HG02571 (cell line): Measurements from ENCODE around the gene KDM7A.
"Not testable (repeated sequence)": the region's sequence is repeated elsewhere in the genome, so short reads cannot be mapped to it uniquely, and the experiment has no call there.

Source experiments
- ATAC-seq: cut with Tn5 transposase; IDR thresholded peaks from one replicate; pipeline ENCODE4 v1.9.1; 2021; ENCODE audit warnings: mild to moderate bottlenecking, moderate library complexity; ENCODE audit not compliant: unreplicated experiment

KDM7A gene

GRCh38 chr7:140176811-140177702, at the start of gene KDM7A:
KDM7A (minus strand) TSS chr7:140176983; CDS start chr7:140176937, 46 bp downstream.
- ATAC-seq: peak; percentile 57

DNA sequence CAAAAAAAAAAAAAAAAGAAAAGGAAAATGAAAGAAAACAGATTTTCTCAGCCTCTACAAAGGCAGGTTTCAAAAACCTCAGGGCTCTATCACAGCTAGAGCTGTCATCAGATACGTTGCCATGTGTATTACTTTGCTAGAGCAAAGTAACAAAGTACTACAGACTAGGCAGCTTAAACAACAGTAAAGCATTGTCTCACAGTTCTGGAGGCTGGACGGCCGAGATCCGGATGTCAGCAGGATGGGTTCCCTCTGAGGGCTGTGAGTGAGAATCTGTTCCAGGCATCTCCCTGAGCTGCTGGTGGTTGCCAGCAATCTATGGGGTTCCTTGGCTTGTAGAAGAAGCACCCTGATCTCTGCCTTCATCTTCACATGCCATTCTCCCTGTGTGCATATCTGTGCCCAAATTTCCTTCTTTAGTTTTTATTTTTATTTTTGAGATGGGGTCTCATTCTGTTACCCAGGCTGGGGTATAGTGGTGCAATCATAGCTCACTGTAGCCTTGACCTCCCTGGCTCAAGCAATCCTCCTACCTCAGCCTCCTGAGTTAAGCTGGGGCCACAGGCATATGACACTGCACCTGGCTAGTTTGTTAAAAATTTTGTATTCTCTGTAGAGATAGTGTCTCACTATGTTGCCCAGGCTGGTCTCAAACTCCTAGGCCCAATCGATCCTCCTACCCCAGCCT, 48.9 kb upstream of the KDM7A start:
- ATAC-seq: no peak

DNA sequence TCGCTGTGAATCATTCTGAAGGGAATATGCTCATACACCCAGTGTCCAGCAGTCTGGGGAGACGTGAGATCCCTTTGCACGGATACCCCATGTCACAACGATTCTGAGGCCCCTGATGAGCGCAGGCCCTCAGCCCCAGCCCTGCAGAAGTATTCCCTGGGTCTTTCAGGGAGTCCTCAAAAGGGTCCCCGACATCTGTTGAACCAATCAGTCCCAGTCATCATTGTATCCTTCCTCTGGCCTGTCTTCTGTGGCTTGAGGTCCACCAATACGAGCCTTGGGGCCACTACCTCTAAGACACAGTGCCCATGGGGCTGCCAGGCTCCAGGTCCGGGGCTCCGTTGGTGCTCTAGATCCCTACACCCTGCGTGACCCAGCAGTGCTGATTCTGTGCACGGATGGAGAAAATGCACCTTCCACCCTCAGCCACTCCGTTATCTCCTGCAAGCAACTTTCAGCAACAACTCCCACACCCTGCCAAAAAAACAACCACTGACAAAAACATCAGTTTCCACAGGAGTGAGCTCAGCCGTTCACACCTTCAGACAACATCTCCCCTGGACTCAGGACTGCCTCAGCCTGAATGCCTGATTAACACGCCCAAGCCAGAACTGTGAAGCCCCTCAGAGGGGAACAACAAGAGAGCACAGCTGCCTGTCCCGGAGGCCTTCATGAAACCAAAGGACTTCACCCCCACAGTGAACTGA, 46.9 kb upstream of the KDM7A start:
- ATAC-seq: no peak

DNA sequence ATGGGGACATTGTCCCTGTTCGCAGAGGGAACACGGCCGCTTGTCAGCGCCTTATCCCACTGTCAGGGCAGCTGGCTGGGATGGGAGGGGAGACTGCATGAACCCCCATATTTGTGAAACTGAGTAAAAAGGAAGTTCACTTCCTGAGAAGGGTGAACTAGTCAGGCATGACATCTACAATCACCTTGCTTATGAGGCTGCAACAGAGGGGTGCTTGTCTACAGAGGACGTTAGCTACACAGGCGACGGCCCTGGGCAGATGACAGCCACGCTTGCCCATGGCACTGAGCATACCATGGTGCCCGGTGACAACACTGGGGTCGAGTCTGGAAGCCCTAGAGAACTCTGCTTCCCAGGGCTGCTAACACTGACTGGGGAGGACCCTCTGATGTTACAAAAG, 46.0 kb upstream of the KDM7A start:
- ATAC-seq: no peak

- no peak for ATAC-seq
Measured at GRCh38 chr7:140219672-140220524, 43.1 kb upstream of the KDM7A start.

DNA sequence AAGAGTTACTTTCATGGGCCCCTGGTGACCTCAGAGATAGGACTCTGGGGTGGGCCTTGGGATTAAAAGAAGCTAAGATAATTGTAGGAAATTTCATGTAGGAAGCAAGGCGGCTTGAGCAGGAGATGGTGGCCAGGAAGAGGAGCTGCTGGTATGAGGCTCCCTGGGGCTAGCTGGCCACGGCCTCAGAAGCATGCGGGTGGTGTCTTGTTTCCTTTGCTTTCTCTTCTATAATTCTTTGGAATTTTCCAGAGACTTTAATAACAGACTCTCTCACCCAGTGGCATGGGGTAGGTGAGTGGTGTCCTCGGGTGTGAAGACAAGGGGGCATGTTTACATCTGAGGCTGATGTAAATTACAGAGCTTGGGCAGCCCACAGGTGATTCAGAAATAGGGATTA, 41.9 kb upstream of the KDM7A start:
- ATAC-seq: no peak

DNA sequence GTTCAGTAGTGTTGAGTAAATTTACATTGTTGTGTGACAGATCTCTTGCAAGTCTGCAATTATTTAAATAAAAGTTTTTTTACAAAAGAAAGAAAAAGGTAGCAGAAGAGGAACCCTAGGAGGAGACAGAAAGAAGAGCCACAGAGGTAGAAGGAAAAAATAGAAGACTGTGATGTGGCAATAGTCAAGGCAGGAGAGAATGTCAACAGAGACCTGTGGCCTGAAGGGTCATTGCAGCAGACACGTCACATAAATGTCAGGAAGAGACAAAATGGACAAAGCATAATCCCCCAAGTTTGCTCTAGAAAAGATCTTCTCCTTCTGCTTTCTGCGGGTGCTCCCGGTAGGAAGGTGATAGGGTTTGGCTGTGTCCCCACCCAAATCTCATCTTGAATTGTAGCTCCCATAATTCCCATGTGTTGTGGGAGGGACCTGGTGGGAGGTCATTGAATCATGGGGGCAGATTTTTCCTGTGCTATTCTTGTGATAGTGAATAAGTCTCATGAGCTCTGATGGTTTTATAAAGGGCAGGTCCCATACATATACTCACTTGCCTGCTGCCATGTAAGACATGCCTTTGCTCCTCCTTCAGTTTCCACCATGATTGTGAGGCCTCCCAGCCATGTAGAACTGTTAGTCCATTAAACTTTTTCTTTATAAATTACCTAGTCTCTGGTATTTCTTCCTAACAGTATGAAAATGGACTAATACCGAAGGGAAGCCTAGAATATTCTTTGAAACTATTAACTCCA, 41.1 kb upstream of the KDM7A start:
- ATAC-seq: no peak

- no peak for ATAC-seq
Measured at GRCh38 chr7:140215281-140215680, 38.5 kb upstream of the KDM7A start.

GRCh38 chr7:140214075-140214684, 37.4 kb upstream of the KDM7A start:
- no peak for ATAC-seq

- no peak for ATAC-seq
Measured at GRCh38 chr7:140213684-140214074, 36.9 kb upstream of the KDM7A start.

DNA sequence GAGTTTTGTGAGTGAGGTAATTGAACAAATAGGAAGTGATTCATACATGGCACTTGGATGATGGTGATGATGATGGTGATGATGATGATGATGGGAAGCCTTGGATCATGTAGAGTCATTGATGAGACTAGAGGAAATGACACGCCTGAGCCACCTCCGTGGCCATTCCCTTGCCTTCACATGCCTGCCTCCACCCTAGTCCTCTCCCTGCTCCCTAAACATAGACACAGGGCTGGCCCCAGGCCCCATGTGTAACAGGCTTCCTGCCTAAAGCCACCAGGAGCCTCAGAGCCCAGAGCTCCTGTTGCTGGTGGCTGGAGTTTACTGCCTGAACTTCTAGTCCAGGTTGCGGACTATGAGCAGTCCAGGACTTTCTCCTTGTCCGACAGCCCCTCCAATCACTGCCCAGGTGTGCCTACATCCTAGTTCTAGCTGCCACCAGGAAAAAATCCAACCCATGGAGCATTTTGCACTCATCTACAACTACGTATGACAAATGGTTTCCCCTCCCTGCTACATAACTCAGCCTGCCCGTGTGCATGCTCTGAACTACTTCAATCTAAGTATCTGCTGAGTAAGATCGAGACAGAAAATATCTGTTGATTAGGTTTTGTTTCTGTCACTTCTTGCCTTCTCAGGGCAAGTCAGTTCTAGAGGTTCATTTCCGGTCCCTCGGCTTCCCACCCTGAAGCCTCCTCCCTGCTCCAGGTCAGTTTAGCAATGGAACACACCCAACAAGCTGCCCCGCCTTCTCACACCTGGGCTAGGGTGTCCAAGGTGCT, 35.5 kb upstream of the KDM7A start:
- peak; percentile 39 for ATAC-seq

DNA sequence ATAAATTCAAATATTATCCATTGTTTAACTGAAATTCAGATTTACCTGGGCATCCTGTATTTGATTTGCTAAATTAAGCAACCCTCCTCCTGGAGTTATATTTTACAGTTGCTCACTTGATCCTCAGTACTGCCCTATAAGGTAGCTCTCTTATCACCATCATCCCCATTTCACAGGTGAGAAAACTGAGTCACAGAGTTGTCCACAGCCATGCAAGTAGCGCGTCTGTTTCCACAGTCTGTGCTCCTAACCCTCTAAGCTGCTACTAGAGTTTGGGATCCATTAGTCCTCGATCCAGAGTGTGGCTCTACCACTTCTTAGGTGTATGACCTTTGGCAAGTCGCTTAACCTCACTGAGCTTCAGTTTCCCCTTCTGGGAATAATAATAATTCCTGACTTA, 34.9 kb upstream of the KDM7A start:
- ATAC-seq: no peak

DNA sequence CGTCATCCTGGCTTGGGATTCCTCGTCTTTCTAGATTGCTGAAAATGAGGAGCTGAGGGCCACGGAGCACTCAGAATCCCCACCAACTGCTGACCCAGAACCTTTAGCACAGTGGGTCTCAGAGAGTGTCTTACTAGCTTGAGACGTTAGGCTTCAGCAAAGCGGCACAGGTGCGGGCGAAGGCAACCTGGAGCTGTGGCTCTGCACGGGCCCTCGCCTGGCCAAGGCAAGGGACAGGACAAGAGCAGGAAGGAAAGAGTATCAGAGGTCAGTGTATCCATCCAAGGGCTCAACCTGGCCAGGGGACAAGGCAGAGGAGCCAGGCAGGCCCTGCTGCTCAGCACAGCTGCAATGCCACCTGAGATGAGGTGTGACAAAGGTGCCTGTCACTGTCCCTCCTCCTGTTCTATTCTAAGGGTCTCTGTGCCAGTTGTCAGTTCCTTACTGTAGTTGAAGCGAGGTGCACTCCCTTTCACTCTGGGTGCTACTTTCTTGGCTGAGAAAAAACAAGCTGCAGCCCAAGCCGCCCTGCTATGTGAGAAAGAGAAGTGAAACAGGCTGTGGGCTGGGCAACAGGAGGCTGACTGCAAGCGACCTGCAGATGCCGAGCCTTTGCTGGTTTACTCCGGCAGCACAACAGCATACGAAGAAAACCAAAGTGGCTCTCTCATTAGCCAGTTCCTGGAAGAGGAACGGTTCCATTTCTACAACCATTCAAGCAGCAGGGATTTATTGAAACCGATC, 33.3 kb upstream of the KDM7A start:
- ATAC-seq: peak; percentile 91

GRCh38 chr7:140206616-140207389, 30.0 kb upstream of the KDM7A start:
- ATAC-seq: no peak

GRCh38 chr7:140205600-140205999, 28.8 kb upstream of the KDM7A start:
- ATAC-seq: no peak

DNA sequence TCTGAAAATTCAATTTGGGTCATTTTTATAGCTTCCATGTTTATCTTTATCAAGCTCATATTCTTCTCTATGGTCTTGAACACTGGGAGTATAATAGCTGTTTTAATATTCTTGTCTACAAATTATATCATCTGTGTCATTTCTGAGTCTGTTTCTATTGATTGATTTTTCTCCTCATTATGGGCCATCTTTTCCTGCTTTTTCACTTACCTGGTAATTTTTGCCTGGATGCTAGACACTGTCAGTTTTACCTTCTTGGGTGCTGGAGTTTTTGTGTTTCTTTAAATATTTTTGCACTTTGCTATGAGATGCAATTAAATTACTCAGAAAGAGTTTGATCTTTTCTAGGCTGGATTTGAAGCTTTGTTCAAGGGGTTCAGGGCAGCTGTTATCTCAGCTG, 26.8 kb upstream of the KDM7A start:
- no peak for ATAC-seq

GRCh38 chr7:140202942-140203341, 26.2 kb upstream of the KDM7A start:
- not testable (repeated sequence) for ATAC-seq
